ENCODE measurements around the gene KRT10.

KRT10 gene

DNA sequence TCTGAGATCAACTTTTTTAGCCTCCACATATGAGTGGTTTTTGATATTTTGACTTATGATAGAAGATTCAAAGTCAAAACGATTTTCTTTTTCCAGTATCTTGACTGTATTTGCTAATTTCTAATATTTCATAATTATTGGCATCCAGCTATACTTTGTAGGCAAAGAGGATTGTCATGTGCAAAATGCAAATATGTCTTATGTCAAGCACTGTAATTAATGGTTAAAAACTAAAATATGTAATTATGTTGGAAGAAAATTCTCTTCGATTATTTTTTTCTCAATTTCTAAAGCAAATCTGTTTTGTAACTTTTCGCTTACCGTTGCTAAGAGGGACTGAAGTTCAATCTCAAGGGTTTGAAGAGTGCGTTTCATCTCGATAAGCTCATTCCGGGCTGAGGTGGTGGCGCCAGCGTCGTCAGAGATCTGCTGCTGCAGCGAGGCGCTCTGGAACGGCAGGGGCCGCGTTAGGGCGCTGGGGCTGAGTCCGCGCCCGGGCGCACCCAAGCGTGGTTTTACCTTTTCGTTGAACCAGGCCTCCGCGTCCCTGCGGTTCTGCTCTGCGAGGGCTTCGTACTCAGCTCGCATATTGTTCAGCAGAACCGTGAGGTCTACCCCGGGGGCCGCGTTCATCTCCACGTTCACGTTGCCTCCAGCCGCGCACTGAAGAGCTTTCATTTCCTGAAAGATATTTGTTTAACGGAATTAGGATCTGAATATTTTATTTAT lies 43.1 kb downstream of the KRT10 start:
- H3K9ac ChIP-seq (ENCODE audit: low read depth, low read length), result no peak overlapping the region
- no peak overlapping the region for H3K4me3 ChIP-seq (ENCODE audit: low read depth, low read length)
- H3K27me3 ChIP-seq (ENCODE audit: control insufficient read depth, insufficient read depth, low read length), result peaks cover 16% of the 10 kb centered on the region

DNA sequence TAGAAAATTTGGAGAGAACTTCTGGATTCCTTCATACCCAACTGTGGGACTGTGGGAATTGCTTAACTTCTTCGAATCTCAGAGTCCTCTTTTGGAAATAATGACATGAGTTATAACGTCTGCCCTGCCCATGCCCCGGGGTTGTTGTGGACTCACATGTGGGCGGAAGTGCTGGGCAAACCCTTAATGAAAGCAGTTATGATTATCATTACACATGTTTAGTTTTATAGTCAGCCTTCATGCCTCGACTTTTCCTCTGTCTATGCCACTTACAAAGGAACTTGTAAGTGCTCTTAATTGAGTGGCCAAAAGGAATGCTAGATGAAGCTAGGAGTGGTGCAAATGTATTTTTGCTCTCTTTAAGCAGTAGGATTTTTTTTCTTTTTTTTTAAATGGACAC lies 44.0 kb downstream of the KRT10 start:
- H3K9me3 ChIP-seq (ENCODE audit: control insufficient read depth, insufficient read depth, low read length), result no peaks in the 10 kb centered on the region
- no peak overlapping the region for H3K9ac ChIP-seq (ENCODE audit: low read depth, low read length)
- H3K4me3 ChIP-seq (ENCODE audit: low read depth, low read length), result no peak overlapping the region
- peaks cover 16% of the 10 kb centered on the region for H3K27me3 ChIP-seq (ENCODE audit: control insufficient read depth, insufficient read depth, low read length)
- no peaks in the 10 kb centered on the region for H3K4me1 ChIP-seq (ENCODE audit: control insufficient read depth, insufficient read depth, low read length)
- H3K27ac ChIP-seq (ENCODE audit: low read depth, low read length), result no peak overlapping the region
- H3K36me3 ChIP-seq (ENCODE audit: control insufficient read depth, insufficient read depth, low read length), result no peaks in the 10 kb centered on the region

More for the DNA sequence above, 43.1 kb downstream of the KRT10 start:
- H3K9me3 ChIP-seq (ENCODE audit: control insufficient read depth, insufficient read depth, low read length), result no peaks in the 10 kb centered on the region
- no peaks in the 10 kb centered on the region for H3K36me3 ChIP-seq (ENCODE audit: control insufficient read depth, insufficient read depth, low read length)
- H3K4me1 ChIP-seq (ENCODE audit: control insufficient read depth, insufficient read depth, low read length), result no peaks in the 10 kb centered on the region
- H3K27ac ChIP-seq (ENCODE audit: low read depth, low read length), result no peak overlapping the region

DNA sequence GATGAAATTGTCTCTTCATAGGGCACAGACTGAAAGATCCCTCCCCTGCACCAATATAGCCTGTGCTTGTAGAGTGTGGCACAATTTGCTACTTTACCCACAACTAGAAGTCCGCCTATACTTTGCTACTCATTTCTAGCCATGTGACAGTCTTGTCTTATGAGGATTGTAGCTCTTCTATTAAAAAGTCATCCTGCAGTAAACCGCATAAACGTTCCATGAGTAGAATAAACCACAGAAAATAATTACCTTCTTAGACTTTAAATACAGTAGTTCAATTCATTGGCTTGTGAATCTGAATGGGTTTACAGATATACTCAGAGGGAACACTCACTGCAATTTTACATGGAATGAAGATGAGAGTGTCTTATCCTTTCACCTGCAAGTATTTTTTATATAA lies 44.4 kb downstream of the KRT10 start:
- H3K4me3 ChIP-seq (ENCODE audit: low read depth, low read length), result no peak overlapping the region
- H3K36me3 ChIP-seq (ENCODE audit: control insufficient read depth, insufficient read depth, low read length), result no peaks in the 10 kb centered on the region
- no peak overlapping the region for H3K27ac ChIP-seq (ENCODE audit: low read depth, low read length)
- peaks cover 16% of the 10 kb centered on the region for H3K27me3 ChIP-seq (ENCODE audit: control insufficient read depth, insufficient read depth, low read length)
- no peak overlapping the region for H3K9ac ChIP-seq (ENCODE audit: low read depth, low read length)
- no peaks in the 10 kb centered on the region for H3K9me3 ChIP-seq (ENCODE audit: control insufficient read depth, insufficient read depth, low read length)
- H3K4me1 ChIP-seq (ENCODE audit: control insufficient read depth, insufficient read depth, low read length), result no peaks in the 10 kb centered on the region

DNA sequence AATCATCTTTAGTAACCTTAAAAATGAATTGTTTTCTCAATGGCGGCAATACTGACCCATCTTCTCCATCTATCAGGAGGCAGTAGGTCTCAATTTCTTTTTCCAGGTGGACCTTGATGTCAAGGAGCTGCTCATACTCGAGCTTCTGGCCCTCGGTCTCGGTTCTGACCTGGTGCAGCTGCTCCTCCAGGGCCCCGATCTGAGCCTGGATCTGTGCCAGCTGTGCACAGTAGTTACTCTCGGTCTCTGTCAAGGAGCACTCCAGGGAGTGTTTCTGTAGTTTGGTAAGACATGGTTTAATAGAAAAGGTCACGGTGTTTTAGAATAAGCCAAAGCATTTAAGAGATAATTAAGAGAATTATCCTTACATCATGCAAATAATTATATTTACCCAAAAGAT lies 45.0 kb downstream of the KRT10 start:
- Histone ChIP-seq H3K27me3 (ENCODE audit: control insufficient read depth, insufficient read depth, low read length) (peaks cover 16% of the 10 kb centered on the region), H3K9ac (ENCODE audit: low read depth, low read length) (no peak overlapping the region), H3K36me3 (ENCODE audit: control insufficient read depth, insufficient read depth, low read length) (no peaks in the 10 kb centered on the region), H3K4me1 (ENCODE audit: control insufficient read depth, insufficient read depth, low read length) (no peaks in the 10 kb centered on the region), H3K4me3 (ENCODE audit: low read depth, low read length) (no peak overlapping the region), H3K27ac (ENCODE audit: low read depth, low read length) (no peak overlapping the region), H3K9me3 (ENCODE audit: control insufficient read depth, insufficient read depth, low read length) (no peaks in the 10 kb centered on the region)

DNA sequence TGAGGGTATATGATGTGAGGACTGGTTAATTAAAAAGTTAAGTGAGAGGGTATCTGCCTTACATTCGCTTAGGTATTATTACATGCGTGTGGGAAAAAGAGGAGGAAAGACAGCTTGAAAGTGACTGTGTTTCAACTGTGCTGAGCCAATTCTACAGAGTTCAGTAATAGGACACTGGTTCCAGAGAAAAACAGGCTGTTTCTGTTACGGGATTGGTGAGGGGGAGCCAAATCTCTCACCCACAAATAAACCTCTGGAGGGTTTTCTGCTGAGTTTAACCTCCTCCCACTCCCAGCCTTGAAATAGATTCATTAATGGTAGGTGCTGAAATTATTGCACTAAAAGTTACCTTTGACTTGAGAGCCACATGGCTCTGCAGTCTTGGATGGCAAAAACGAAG lies 46.5 kb downstream of the KRT10 start:
- no peaks in the 10 kb centered on the region for H3K36me3 ChIP-seq (ENCODE audit: control insufficient read depth, insufficient read depth, low read length)
- H3K9ac ChIP-seq (ENCODE audit: low read depth, low read length), result no peak overlapping the region
- no peak overlapping the region for H3K4me3 ChIP-seq (ENCODE audit: low read depth, low read length)
- peaks cover 16% of the 10 kb centered on the region for H3K27me3 ChIP-seq (ENCODE audit: control insufficient read depth, insufficient read depth, low read length)
- H3K27ac ChIP-seq (ENCODE audit: low read depth, low read length), result no peak overlapping the region
- H3K4me1 ChIP-seq (ENCODE audit: control insufficient read depth, insufficient read depth, low read length), result no peaks in the 10 kb centered on the region
- no peaks in the 10 kb centered on the region for H3K9me3 ChIP-seq (ENCODE audit: control insufficient read depth, insufficient read depth, low read length)

DNA sequence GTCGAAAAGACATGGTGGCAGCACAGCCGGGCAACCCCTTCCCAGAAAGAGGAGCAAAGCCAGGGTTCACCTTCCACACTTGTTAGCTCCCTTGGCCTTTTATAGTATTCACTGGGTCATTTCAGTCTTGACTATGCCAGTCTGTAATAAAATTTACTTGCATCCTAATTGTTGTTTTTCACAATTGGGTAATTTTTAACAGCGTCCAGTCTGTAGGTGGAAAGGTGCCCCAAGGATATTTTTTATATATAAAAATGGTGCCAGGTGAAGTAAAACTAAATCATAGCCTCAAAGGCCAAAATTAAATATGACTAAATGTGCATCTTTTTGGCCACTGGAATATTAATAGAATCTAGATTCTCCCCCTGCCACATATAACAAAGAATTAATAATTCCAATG lies 50.3 kb downstream of the KRT10 start, which contains the start of gene KRT26:
TSS of gene KRT26 (minus strand) at position 101 of the 400 bp plus-strand sequence. CDS start at position 13, 88 bp downstream.
- no peaks in the 10 kb centered on the region for H3K9me3 ChIP-seq (ENCODE audit: control insufficient read depth, insufficient read depth, low read length)
- no peak within 1 kb of the TSS for H3K9ac ChIP-seq (ENCODE audit: low read depth, low read length)
- H3K36me3 ChIP-seq (ENCODE audit: control insufficient read depth, insufficient read depth, low read length), result no peaks in the 10 kb centered on the region
- H3K27me3 ChIP-seq (ENCODE audit: control insufficient read depth, insufficient read depth, low read length), result no peaks in the 10 kb centered on the region
- H3K4me1 ChIP-seq (ENCODE audit: control insufficient read depth, insufficient read depth, low read length), result no peaks in the 10 kb centered on the region
- H3K4me3 ChIP-seq (ENCODE audit: low read depth, low read length), result no peak within 1 kb of the TSS
- H3K27ac ChIP-seq (ENCODE audit: low read depth, low read length), result no peak within 1 kb of the TSS
